ENCODE measurements around the gene BAD. TPM values are rescaled to one million over a fixed set of nuclear protein-coding genes. Genes with fewer than 3 reads are reported as not detected.

The BAD gene
- total and polyA plus RNA-seq, 2 donors (not counting 1 experiment from before 2014, with no cell fraction given) = 24.0 to 39.1 TPM

GRCh38 chr11:64269540-64270220 is 14.8 kb downstream of the BAD start:
- intact Hi-C loops (cut with micrococcal nuclease) = loop anchor here (1.0 kb wide), 9 partner anchors 16 to 84 kb away; partner anchors contain the start of genes DNAJC4, FKBP2, GPR137 and NUDT22
- peaks cover 14 to 29% of the 10 kb centered on the region in 2 donors for H3K4me1 ChIP-seq (ENCODE audit: control insufficient read depth in 2 of 2, insufficient read depth in 2 of 2, low read length in 2 of 2)
- peak; percentile 99 for DNase-seq
- peak; percentile 73 for ATAC-seq (ENCODE audit: low read depth)
- peak; percentile 37 for TF ChIP-seq CTCF (IDR thresholded peaks at IDR 0.05)
- TF ChIP-seq EZH2 (IDR thresholded peaks at IDR 0.05; ENCODE audit: borderline replicate concordance, insufficient read depth, low read depth, low read length, poor library complexity, severe bottlenecking) = no peak
- no peaks in the 10 kb centered on the region for H3K27me3 ChIP-seq (replicated peaks in 1 of 4; ENCODE audit: control extremely low read depth in 1 of 4, control insufficient read depth in 3 of 4, insufficient read depth in 4 of 4, low read length in 3 of 4)
- no peaks in the 10 kb centered on the region for H3K36me3 ChIP-seq (replicated peaks in 1 of 2; ENCODE audit: control extremely low read depth in 1 of 2, control insufficient read depth in 1 of 2, extremely low read depth in 1 of 2, insufficient read depth in 2 of 2, low read length in 1 of 2)
- peak overlapping the region; percentile 76 for H3K9ac ChIP-seq (ENCODE audit: low read length)
- ChIA-PET POLR2A (interaction anchor here (0.6 to 4.6 kb wide), 19 partner anchors 14 to 1623 kb away, joined by 3 to 67 read pairs (median 4); partner anchors contain the start of genes BAD, CCDC88B, FERMT3 and FKBP2), CTCF (interaction anchor here (1.0 to 5.7 kb wide), 9 partner anchors 11 to 419 kb away, joined by 3 to 73 read pairs (median 11); partner anchors contain the start of genes BAD, CATSPERZ, ESRRA and FERMT3)
- WGBS (ENCODE audit: insufficient coverage) = under 1% methylated on average over 58 of the region's 58 CpGs
- Mint-ChIP-seq H3K27ac (peak overlapping the region; percentile 99), H3K27me3 (no peaks in the 10 kb centered on the region), H3K9me3 (ENCODE audit: insufficient read depth) (no peaks in the 10 kb centered on the region), H3K4me3 (peak overlapping the region; percentile 100), H3K4me1 (peaks cover 19% of the 10 kb centered on the region)
- H3K4me3 ChIP-seq (ENCODE audit: control extremely low read depth in 1 of 5, extremely low read depth in 1 of 5, insufficient read depth in 1 of 5, low read depth in 2 of 5, low read length in 4 of 5) = peak overlapping the region; percentile 79 to 96 (median 87)
- H3K4me2 ChIP-seq (replicated peaks; ENCODE audit: low read depth, low read length, poor library complexity, severe bottlenecking) = peak overlapping the region; percentile 92
- peak overlapping the region; percentile 89 to 91 for H3K27ac ChIP-seq (ENCODE audit: low read length in 2 of 2)
- no peaks in the 10 kb centered on the region for H4K20me1 ChIP-seq (ENCODE audit: control insufficient read depth, insufficient read depth, low read length, poor library complexity, severe bottlenecking)
- peak overlapping the region; percentile 75 for H2AFZ ChIP-seq (ENCODE audit: insufficient read depth, low read depth, low read length, poor library complexity, severe bottlenecking)
- H3K79me2 ChIP-seq (ENCODE audit: control insufficient read depth, insufficient read depth, low read length) = no peaks in the 10 kb centered on the region
- peaks cover 0 to 3% (median 0%) of the 10 kb centered on the region in 3 donors for H3K9me3 ChIP-seq (ENCODE audit: control extremely low read depth in 1 of 3, control insufficient read depth in 2 of 3, insufficient read depth in 1 of 3, low read length in 2 of 3)

Measured in B cell (primary cell).